ENCODE results near the gene WDR19. TPM values are rescaled to one million over a fixed set of nuclear protein-coding genes. Genes with fewer than 3 reads are reported as not detected.
"Not testable (repeated sequence)": the region's sequence is repeated elsewhere in the genome, so short reads cannot be mapped to it uniquely, and the experiment has no call there.

Gene WDR19
- 25.1 TPM for total RNA-seq

- DNase-seq (ENCODE audit: low spot score), result peak; percentile 99
Observed at GRCh38 chr4:39181905-39182638, at the start of gene WDR19. WDR19 (plus strand) TSS chr4:39182529; CDS start chr4:39182558, 29 bp downstream.

DNA sequence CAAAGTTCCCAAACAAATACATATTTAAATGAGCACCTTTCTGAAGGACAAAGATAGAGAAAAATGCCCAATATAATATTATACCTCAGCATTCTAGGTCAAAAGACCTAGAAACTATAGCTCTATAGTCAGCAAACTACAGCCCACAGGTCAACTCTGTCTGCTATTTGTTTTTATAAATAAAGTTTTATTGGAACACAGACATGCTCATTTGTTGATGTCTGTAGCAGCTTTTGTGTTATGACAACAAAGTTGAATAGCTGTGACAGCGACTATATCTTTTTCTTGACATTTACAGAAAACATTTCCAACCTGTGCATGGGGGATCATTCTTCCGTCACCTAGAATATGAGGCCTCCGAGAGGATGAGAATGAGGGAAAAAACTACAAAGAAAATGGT, 48.7 kb upstream of the WDR19 start:
- DNase-seq (ENCODE audit: low spot score), result no peak

DNA sequence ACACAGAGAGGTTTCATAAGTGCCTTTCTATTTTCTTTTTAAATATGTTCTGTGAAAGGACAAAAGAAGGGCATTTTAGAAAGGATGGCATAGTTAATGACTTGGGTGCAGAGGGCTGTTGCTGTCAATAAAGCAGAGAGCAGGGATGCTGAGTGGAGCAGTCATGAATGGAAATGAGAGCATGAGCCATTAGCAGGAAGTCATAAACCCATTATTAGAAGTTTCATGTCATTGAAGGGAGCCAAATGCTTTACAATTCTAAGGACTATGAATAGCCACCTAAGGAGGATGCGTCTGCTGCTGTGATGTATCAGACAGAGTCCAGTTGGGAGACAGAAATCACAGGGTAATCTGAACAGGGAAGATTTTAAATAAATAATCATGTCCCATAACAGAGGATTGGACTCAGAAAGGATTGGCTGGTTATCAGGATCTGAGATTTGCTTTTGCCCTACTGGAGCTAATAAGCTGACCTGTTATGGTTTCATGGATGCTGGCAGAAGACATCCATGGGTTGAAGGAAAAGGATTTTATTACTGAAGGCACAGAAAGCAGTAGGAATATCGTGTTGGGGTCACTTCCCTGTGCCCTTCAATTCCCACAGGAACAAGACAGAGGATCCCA, 47.5 kb upstream of the WDR19 start:
- no peak for DNase-seq (ENCODE audit: low spot score)

DNA sequence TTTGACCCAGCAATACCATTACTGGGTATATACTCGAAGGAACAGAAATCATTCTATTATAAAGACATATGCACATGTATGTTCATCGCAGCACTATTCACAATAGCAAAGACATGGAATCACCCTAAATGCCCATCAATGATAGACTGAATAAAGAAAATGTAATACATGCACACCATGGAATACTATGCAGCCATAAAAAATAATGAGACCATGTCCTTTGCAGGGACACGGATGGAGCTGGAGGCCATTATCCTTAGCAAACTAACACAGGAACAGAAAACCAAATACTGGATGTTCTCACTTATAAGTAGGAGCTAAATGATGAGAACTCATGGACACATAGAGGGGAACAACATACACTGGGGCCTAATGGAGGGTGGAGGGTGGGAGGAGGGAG, 44.1 kb upstream of the WDR19 start:
- not testable (repeated sequence) for DNase-seq (ENCODE audit: low spot score)

DNA sequence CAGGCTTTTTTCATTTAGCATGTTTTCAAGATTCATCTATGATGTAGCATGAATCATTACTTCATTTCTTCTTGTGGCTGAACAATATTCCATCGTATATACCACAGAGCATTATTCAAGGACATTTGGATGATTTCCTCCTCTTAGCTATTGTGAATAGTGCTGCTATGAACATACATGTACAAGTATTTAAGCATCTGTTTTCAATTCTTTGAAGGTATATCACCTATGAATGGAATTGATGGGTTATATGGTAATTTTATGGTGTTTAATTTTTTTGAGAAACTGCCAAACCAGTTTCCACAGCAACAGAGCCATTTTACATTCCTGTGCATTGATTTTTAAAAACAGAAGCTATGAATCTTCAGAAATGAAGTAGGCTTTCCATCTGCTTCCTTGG, 36.1 kb upstream of the WDR19 start:
- DNase-seq (ENCODE audit: low spot score), result no peak

DNA sequence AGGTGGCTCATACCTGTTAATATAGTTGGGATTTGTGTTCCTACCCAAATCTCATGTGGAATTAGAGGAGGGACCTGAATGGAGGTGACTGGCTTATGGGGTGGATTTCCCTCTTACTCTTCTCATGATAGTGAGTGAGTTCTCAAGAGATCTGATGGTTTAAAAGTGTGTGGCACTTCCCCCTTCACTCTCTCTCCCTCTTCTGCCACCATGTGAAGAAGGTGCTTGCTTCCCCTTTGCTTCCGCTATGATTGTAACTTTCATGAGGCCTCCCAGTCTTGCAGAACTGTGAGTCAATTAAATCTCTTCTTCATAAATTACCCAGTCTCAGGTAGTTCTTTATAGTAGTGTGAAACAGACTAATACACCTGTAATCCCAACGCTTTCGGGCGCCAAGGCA, 28.3 kb upstream of the WDR19 start:
- DNase-seq (ENCODE audit: low spot score), result no peak

GRCh38 chr4:39157520-39157919, 24.8 kb upstream of the WDR19 start:
- no peak for DNase-seq (ENCODE audit: low spot score)

DNA sequence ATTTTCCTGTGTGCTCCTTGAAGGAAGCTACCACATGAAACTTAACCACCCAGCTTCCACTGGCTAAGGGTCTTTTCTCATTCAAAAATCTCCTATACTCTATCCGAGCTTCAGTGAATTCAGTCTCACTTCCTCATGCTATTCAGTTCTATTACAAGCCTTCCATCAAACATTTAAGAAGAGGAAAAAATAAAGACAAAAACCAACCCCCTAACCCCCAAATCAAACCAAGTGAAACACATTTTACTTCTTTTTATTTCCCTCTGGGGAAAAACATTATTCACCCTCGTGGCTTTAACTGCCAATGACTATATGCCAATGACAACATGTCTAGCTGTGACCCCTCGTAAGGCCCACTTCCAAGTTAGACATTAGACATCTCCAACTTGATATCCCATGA, 16.2 kb upstream of the WDR19 start:
- DNase-seq (ENCODE audit: low spot score), result no peak

DNA sequence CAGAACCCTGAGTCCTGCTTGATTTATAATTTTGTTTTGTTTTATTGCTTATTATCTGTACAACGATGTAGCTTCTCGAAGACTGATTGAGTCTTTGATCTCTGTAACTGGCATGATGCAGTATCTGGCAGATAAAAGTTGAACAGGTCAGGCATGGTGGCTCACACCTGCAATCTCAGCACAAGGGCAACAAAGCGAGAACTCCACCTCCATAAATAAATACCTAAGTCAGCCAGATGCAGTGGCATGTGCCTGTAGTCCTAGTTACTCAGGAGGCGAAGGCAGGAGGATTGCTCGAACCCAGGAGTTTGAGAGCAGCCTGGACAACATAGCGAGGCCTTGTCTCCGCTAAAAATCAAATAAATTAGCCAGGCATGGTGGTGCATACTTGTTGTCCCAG, 15.7 kb upstream of the WDR19 start:
- DNase-seq (ENCODE audit: low spot score), result no peak

- DNase-seq (ENCODE audit: low spot score), result no peak
Observed at GRCh38 chr4:39169426-39169825, 12.9 kb upstream of the WDR19 start.

DNA sequence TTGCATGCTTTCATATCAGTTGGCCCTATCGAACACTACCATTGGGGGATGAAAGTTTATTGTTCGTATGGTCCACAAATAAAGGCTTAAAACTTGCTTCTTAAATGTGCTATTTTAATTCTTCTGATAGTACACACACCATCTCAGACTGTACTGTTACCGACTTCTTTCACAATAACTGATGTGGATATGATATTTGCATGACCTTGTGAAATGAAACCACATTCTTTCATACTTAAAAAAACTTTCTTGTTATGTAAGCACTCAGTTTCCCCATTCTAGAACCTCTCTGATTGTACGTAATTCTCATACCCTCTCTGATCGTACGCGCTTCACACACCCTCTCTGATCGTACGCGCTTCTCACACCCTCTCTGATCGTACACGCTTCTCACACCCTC, 12.0 kb upstream of the WDR19 start:
- no peak for DNase-seq (ENCODE audit: low spot score)

DNA sequence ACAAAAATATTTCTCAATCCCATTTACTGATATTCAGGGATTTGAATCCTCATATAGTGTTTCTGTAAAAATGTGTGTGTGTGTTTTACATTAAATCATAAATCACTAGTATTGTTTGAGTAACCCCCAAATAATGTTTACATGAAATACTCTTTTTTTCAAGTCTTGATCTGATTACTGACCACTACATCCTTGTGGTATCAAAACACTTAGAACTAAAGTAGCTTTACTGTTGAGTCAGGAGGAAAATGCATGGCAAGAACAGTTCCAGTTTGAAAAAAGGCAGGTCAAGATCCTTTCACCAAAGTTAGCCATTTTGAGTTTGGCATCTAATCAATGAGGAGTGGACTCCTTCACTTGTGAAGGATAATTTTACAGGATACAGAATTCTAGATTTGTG, 3.6 kb upstream of the WDR19 start:
- DNase-seq (ENCODE audit: low spot score), result no peak

DNA sequence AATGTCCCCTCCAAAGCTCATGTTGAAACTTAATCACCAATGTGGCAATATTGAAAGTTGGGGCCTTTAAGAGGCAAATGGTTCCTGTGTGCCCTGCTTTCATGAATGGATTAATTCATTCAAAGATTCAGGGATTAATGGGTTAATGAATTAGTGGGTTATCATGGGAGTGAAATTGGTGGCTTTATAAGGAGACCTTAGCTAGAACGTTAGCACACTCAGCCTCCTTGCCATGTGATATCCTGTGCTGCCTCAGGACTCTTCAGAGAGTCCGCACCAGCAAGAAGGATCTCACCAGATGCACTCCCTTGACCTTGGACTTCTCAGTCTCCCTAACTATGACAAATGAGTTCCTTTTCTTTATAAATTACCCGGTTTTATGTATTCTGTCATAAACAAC, 2.6 kb upstream of the WDR19 start:
- no peak for DNase-seq (ENCODE audit: low spot score)

GRCh38 chr4:39180629-39181028, 1.7 kb upstream of the WDR19 start:
- not testable (repeated sequence) for DNase-seq (ENCODE audit: low spot score)

- no peak for DNase-seq (ENCODE audit: low spot score)
Observed at GRCh38 chr4:39181520-39181904, 817 bp upstream of the WDR19 start.

DNA sequence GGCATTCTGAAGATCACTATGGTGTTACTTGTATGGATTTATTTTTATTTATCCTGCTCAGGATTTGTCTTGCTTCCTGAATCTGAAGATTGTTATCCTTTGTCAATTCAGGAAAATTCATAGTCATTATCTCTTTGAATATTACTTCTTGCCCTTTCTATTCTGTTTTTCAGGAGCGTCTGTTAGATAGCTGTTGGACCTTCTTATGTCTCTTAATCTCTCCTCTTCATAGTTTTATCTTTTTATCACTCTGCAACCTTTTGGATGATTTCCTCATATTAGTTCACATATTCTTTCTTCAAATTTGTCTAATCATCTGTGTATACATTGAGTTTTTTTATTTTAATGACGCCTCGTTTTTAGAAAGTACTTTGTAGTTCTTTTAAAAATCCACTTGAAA, 19.6 kb downstream of the WDR19 start:
- DNase-seq (ENCODE audit: low spot score), result no peak

GRCh38 chr4:39204543-39204942, 22.2 kb downstream of the WDR19 start:
- DNase-seq (ENCODE audit: low spot score), result no peak

- DNase-seq (ENCODE audit: low spot score), result no peak
Observed at GRCh38 chr4:39205000-39205399, 22.7 kb downstream of the WDR19 start.

DNA sequence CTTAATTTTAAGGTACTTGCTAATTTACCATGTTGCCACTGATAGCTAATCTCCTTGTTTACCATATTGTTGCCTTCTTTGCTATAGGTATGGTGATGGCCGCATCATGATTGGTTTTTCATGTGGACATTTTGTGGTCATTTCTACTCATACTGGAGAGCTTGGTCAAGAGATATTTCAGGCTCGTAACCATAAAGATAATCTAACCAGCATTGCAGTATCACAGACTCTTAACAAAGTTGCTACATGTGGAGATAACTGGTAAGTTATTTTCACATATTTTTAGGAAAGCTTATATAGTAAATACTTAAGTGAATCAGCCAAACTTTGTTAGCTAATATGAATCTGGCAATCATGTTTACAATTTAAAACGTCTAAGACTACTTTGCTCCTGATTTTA, 23.1 kb downstream of the WDR19 start:
- DNase-seq (ENCODE audit: low spot score), result no peak

- no peak for DNase-seq (ENCODE audit: low spot score)
Observed at GRCh38 chr4:39227906-39228305, 45.6 kb downstream of the WDR19 start.

GRCh38 chr4:39228377-39228776, 46.0 kb downstream of the WDR19 start:
- no peak for DNase-seq (ENCODE audit: low spot score)

DNA sequence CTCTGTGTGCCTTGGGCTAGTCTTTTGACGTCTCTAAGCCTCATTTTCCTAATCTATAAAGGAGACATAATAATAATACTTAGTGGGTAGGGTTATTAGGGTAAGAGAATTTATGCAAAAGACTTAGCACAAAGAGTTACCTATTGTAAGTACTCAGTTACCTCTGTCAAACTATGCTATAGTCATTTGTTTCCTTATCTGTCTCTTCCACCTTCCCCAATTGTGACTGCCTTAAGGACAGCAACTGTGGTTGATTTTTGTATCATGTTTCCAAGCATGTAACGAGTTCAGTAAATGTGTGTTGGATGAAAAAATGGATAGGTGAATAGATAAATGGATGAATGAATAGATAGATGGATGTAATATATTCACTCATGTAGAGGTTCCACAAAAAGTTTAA, 48.1 kb downstream of the WDR19 start:
- no peak for DNase-seq (ENCODE audit: low spot score)

DNA sequence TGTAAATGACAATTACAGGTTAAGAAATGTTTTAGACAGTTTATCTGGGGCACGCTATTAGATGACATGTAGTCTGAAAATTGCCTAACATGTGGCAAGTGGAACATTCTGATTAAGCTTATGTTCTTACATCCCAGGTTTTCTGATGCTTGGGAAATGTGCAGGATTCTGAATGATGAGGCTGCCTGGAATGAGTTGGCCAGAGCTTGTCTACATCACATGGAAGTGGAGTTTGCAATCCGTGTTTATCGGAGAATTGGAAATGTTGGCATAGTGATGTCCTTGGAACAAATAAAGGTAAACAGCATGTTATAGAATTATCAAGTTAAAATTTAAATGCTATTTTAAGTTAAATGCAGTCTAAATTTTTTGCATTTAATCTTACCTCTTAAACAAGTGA, 49.3 kb downstream of the WDR19 start:
- no peak for DNase-seq (ENCODE audit: low spot score)

- no peak for DNase-seq (ENCODE audit: low spot score)
Observed at GRCh38 chr4:39232100-39232499, 49.8 kb downstream of the WDR19 start.

Data from ureter (tissue), 1 donor.